PC-3 (cell line): ENCODE results near the gene MICU1.

Experiments used
- CTCF ChIP-seq: fragments of 300-600 bp; sonication (generic); conservative IDR thresholded peaks from 2 replicates; pipeline ENCODE4 v1.5.1; 2017; ENCODE audit warnings: antibody characterized with exemption, low read depth, mild to moderate bottlenecking, low read length
- EZH2 ChIP-seq: fragments of 300-600 bp; sonication (generic); IDR thresholded peaks from one replicate; pipeline ENCODE4 v1.6.1; 2017; ENCODE audit warnings: antibody characterized with exemption, mild to moderate bottlenecking, low read length; ENCODE audit not compliant: unreplicated experiment
- EZH2phosphoT487 ChIP-seq: fragments of 300-600 bp; sonication (generic); IDR thresholded peaks from 2 replicates; pipeline ENCODE4 v1.6.1; 2018; ENCODE audit warnings: mild to moderate bottlenecking, antibody characterized with exemption, low read length, borderline replicate concordance

DNA sequence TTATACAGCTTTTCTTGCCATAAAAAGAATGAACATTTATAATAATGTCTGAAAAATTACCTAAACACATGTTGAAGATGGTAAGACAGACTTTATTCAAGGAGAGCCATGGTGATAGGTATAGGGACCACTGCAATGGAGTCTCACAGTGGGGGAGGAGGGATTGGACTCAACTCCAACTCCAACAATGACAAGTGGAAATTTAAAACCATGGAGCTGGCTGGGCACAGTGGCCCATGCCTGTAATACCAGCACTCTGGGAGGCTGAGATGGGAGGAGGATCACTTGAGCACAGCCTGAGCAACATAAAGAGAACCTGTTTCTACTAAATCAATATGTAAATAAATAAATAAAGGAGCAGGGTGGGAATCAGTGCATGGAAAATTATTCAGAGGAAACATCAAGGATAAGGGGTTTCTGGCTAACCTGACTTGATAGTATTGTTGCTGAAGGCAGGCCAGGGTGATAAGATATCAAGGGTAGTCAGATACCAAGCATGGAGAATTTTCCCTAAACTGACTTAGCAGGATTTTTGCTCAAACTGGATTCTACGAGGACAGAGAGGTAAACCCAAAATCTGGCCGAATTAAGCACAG, 19.5 kb upstream of the MICU1 start:
- no peak for TF ChIP-seq CTCF
- no peak for TF ChIP-seq EZH2
- TF ChIP-seq EZH2phosphoT487 = no peak
